ENCODE results near the gene GNRHR. TPM values are rescaled to one million over a fixed set of nuclear protein-coding genes. Genes with fewer than 3 reads are reported as not detected.

Gene GNRHR, protein sequence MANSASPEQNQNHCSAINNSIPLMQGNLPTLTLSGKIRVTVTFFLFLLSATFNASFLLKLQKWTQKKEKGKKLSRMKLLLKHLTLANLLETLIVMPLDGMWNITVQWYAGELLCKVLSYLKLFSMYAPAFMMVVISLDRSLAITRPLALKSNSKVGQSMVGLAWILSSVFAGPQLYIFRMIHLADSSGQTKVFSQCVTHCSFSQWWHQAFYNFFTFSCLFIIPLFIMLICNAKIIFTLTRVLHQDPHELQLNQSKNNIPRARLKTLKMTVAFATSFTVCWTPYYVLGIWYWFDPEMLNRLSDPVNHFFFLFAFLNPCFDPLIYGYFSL
- not detected in 2 replicates for total RNA-seq

DNA sequence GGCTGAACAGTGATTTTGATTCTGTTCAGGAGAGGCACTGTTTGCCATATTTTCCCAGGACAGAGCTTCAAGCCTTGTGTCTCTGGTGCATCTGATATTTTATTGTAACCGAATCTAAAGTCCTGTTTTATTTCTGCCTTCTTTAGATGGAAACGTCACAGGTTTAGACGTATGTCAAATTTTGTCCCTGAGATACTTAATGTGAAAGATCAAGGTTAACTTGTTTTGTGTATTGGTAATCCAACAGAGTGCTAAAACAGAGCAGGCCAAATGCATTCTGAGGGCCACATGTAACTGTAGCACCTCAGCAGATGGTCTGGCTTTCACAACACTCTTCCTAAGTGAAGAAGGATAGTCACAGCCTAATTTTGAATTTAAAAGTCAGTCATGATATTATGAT is at the start of gene GNRHR:
GNRHR (minus strand) TSS at position 101 of the 400 bp plus-strand sequence; CDS start at position 48, 53 bp downstream.

DNA sequence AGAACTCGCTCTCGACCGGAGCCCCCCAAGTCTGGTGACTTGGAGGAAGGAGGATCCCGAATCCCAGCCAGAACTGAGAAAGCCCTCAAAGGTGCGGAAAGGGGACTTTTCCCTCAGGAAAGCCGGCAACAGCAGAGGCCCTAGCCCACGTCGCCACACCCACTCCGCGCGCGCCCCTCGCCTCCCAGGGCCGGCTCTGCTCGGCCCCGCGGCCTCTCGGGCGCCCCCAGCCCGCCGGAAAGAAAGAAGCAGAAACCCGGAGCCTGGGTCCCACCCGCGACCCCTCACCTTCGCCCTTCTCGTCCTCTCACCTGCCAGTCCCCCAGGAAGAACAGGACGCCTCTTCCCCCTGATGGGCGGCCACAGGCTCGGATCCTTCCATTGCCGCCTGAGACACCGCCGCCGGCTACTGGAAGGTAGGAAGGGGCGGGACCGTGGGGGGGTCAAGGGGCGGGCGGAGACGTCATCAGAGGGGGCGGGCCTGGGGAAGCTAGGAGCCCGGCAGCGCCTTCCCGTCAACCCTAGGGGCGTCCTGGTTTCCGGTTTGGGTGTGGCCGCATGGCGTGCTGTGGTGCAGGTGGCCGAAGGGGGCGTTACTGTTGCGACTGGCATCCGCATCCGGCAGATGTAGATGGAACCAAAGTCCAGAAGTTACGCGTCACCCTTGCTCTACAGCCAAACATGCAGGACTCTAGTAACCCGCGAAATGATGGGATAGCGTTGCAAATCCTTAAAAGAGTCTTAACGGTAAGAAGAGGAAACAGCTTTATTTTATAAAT is 53.3 kb downstream of the GNRHR start, which contains the start of gene UBA6:
UBA6 (minus strand) TSS at position 418 of the 779 bp plus-strand sequence; CDS start at position 382, 36 bp downstream.

Other genes starting within 250 kb of the GNRHR start
- 6.9 and 9.3 TPM in 2 replicates for gene CENPC, start 208.9 kb downstream of the GNRHR start, total RNA-seq
- not detected in 2 replicates for gene STAP1, start 195.7 kb downstream of the GNRHR start, total RNA-seq
- gene UBA6, start 53.2 kb downstream of the GNRHR start, total RNA-seq: 108 and 149 TPM in 2 replicates
- not detected in 2 replicates for gene TMPRSS11D, start 129.6 kb upstream of the GNRHR start, total RNA-seq
- not detected in 2 replicates for gene TMPRSS11A, start 209.1 kb upstream of the GNRHR start, total RNA-seq

All from smooth muscle cell of the pulmonary artery (primary cell).